ENCODE results near the gene ARHGEF1.

ARHGEF1 gene

GRCh38 chr19:41853768-41854167 is 29.2 kb upstream of the ARHGEF1 start:
- no peak overlapping the region for H3K27ac ChIP-seq (ENCODE audit: low read length)
- ATAC-seq (ENCODE audit: insufficient read depth, low read depth): no peak
- no peaks in the 10 kb centered on the region for H4K20me1 ChIP-seq (ENCODE audit: insufficient read depth, low read length)

DNA sequence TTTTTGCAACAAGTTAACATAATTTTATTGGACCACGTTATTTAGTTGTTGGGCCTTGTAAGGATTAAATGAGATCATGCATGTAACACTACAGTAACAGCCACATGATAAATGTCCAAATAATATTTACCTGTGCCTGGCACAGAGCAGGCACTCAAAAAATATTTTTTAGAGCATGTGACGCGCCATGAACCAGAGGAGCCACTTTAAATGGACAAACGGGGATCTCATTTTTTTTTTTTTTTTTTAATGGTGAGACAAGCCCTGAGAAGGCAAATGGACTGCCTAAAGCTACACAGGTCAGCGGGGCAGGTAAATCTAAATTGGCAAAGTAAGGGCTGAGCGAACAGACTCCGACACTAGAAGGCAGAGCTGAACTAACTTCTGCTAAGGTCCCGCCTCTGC is 23.8 kb upstream of the ARHGEF1 start:
- ATAC-seq (ENCODE audit: insufficient read depth, low read depth) (no peak), DNase-seq (no peak)
- H3K79me2 ChIP-seq (ENCODE audit: insufficient read depth, low read length): peaks cover 42% of the 10 kb centered on the region
- H3K4me3 ChIP-seq (ENCODE audit: low read depth in 1 of 2, low read length in 2 of 2): peak overlapping the region in 1 of 2 experiments; percentile 78; a peak in 2 of 4 replicates
- H3K4me1 ChIP-seq (ENCODE audit: insufficient read depth, low read length): peaks cover 43% of the 10 kb centered on the region
- peaks cover 39% of the 10 kb centered on the region for H3K36me3 ChIP-seq (ENCODE audit: insufficient read depth, low read length)
- H3K9ac ChIP-seq (ENCODE audit: low read depth, low read length): peak overlapping the region; percentile 77
- peaks cover 4% of the 10 kb centered on the region for H3K27me3 ChIP-seq (ENCODE audit: insufficient read depth, low read length, poor library complexity)
- H4K20me1 ChIP-seq (ENCODE audit: insufficient read depth, low read length): peaks cover 35% of the 10 kb centered on the region
- H3K9me3 ChIP-seq (ENCODE audit: insufficient read depth, low read length, severe bottlenecking): no peaks in the 10 kb centered on the region
- TF ChIP-seq EZH2 (IDR thresholded peaks at IDR 0.05; ENCODE audit: borderline replicate concordance, low read depth, low read length, severe bottlenecking) (no peak), CTCF (IDR thresholded peaks at IDR 0.05; ENCODE audit: borderline replicate concordance, extremely low read depth, low read length, poor library complexity, severe bottlenecking) (peak; percentile 73)
- H3K4me2 ChIP-seq (ENCODE audit: insufficient read depth, low read length): peak overlapping the region; percentile 96
- peak overlapping the region; percentile 56 for H2AFZ ChIP-seq (ENCODE audit: low read depth, low read length)
- peak overlapping the region; percentile 42 for H3K27ac ChIP-seq (ENCODE audit: low read length)

More at GRCh38 chr19:41853768-41854167, 29.2 kb upstream of the ARHGEF1 start:
- no peak for TF ChIP-seq EZH2 (IDR thresholded peaks at IDR 0.05; ENCODE audit: borderline replicate concordance, low read depth, low read length, severe bottlenecking)
- TF ChIP-seq CTCF (IDR thresholded peaks at IDR 0.05; ENCODE audit: borderline replicate concordance, extremely low read depth, low read length, poor library complexity, severe bottlenecking): no peak
- H3K36me3 ChIP-seq (ENCODE audit: insufficient read depth, low read length): no peaks in the 10 kb centered on the region
- no peak overlapping the region for H3K9ac ChIP-seq (ENCODE audit: low read depth, low read length)
- H3K4me2 ChIP-seq (ENCODE audit: insufficient read depth, low read length): no peak overlapping the region
- H3K79me2 ChIP-seq (ENCODE audit: insufficient read depth, low read length): no peaks in the 10 kb centered on the region
- no peak for DNase-seq
- H3K4me3 ChIP-seq (ENCODE audit: low read depth in 1 of 2, low read length in 2 of 2): no peak overlapping the region
- no peak overlapping the region for H2AFZ ChIP-seq (ENCODE audit: low read depth, low read length)
- H3K9me3 ChIP-seq (ENCODE audit: insufficient read depth, low read length, severe bottlenecking): no peaks in the 10 kb centered on the region
- peaks cover 44% of the 10 kb centered on the region for H3K27me3 ChIP-seq (ENCODE audit: insufficient read depth, low read length, poor library complexity)
- H3K4me1 ChIP-seq (ENCODE audit: insufficient read depth, low read length): peaks cover 1% of the 10 kb centered on the region

GRCh38 chr19:41859618-41860418 is 23.2 kb upstream of the ARHGEF1 start, which contains the start of gene RPS19:
Gene RPS19, plus strand, starts transcription at chr19:41860255. Its CDS starts 520 bp downstream, at chr19:41860775.
- peaks cover 41% of the 10 kb centered on the region for H4K20me1 ChIP-seq (ENCODE audit: insufficient read depth, low read length)
- H3K9me3 ChIP-seq (ENCODE audit: insufficient read depth, low read length, severe bottlenecking): no peaks in the 10 kb centered on the region
- ATAC-seq (ENCODE audit: insufficient read depth, low read depth) (peak; percentile 83), DNase-seq (peak; percentile 99)
- H3K36me3 ChIP-seq (ENCODE audit: insufficient read depth, low read length): peaks cover 45% of the 10 kb centered on the region
- peak within 1 kb of the TSS; percentile 96 for H3K4me2 ChIP-seq (ENCODE audit: insufficient read depth, low read length)
- peak within 1 kb of the TSS; percentile 77 for H3K9ac ChIP-seq (ENCODE audit: low read depth, low read length)
- peak within 1 kb of the TSS; percentile 76 for H2AFZ ChIP-seq (ENCODE audit: low read depth, low read length)
- peaks cover 49% of the 10 kb centered on the region for H3K4me1 ChIP-seq (ENCODE audit: insufficient read depth, low read length)
- TF ChIP-seq CTCF (IDR thresholded peaks at IDR 0.05; ENCODE audit: borderline replicate concordance, extremely low read depth, low read length, poor library complexity, severe bottlenecking): peak; percentile 42
- TF ChIP-seq EZH2 (IDR thresholded peaks at IDR 0.05; ENCODE audit: borderline replicate concordance, low read depth, low read length, severe bottlenecking): no peak
- H3K4me3 ChIP-seq (ENCODE audit: low read depth in 1 of 2, low read length in 2 of 2): peak within 1 kb of the TSS; percentile 50 to 78
- H3K27ac ChIP-seq (ENCODE audit: low read length): peak within 1 kb of the TSS; percentile 97
- no peaks in the 10 kb centered on the region for H3K27me3 ChIP-seq (ENCODE audit: insufficient read depth, low read length, poor library complexity)
- peaks cover 48% of the 10 kb centered on the region for H3K79me2 ChIP-seq (ENCODE audit: insufficient read depth, low read length)
